H1 (cell line): Measurements from ENCODE around the gene KRT77. TPM values are rescaled to one million over a fixed set of nuclear protein-coding genes. Genes with fewer than 3 reads are reported as not detected.

ENCODE experiments used
- CTCF ChIA-PET: fragments of 300-600 bp; sonication (Branson Sonifier 250); formaldehyde crosslinking; loops from one replicate; lab custom pipeline; 2021; ENCODE audit not compliant: partially characterized antibody; lab: Charles Lee
- POLR2A ChIA-PET: fragments of 300-600 bp; sonication (Branson Sonifier 250); formaldehyde crosslinking; loops from one replicate; lab custom pipeline; 2021; ENCODE audit warnings: inconsistent platforms; ENCODE audit not compliant: partially characterized antibody; lab: Charles Lee
- DNase-seq, 2 experiments: peaks; one replicate each; pipeline versions ENCODE4 v3.0.0 to v3.0.0-alpha.2; 2010 to 2022; ENCODE audit warnings: low spot score in 2 of 2, low read depth in 1 of 2, mixed read lengths in 1 of 2
- FAIRE-seq: peaks from 2 replicates; lab custom pipeline; 2011; peaks lifted over from hg19 to GRCh38; lab: Jason Lieb, UNC
- H2AFZ ChIP-seq: 2 replicates; pipeline ENCODE4 v1.8.1; 2012; ENCODE audit warnings: low read length, inconsistent platforms
- H2AK5ac ChIP-seq: 2 replicates; pipeline ENCODE4 v1.6.1; 2013; ENCODE audit warnings: low read depth, low read length
- H2BK120ac ChIP-seq: replicated peaks from 2 replicates; pipeline ENCODE3; 2013; ENCODE audit warnings: low read depth, low read length, inconsistent platforms
- H2BK12ac ChIP-seq: 2 replicates; pipeline ENCODE4 v1.6.1; 2013; ENCODE audit warnings: low read depth, low read length
- H2BK15ac ChIP-seq: 2 replicates; pipeline ENCODE4 v1.6.1; 2013; ENCODE audit warnings: low read length
- H2BK20ac ChIP-seq: 2 replicates; pipeline ENCODE4 v1.6.1; 2013; ENCODE audit warnings: low read length
- H2BK5ac ChIP-seq: 2 replicates; pipeline ENCODE4 v1.6.1; 2013; ENCODE audit warnings: low read depth, low read length
- H3K14ac ChIP-seq: 2 replicates; pipeline ENCODE4 v1.6.1; 2013; ENCODE audit warnings: inconsistent platforms; ENCODE audit not compliant: insufficient read length
- H3K18ac ChIP-seq: 2 replicates; pipeline ENCODE4 v1.6.1; 2013; ENCODE audit warnings: low read length; ENCODE audit errors: extremely low read depth
- H3K23ac ChIP-seq: 2 replicates; pipeline ENCODE4 v1.6.1; 2013; ENCODE audit warnings: inconsistent platforms; ENCODE audit not compliant: insufficient read length
- H3K23me2 ChIP-seq: 2 replicates; pipeline ENCODE4 v1.6.1; 2013; ENCODE audit warnings: low read depth, low read length
- H3K27ac ChIP-seq: 2 replicates; pipeline ENCODE4 v1.6.1; 2011; ENCODE audit warnings: low read depth, low read length, inconsistent platforms
- H3K27me3 ChIP-seq, 4 experiments: replicated peaks in 1 of 4; 1 replicate in 1 of 4; 2 replicates in 3 of 4; pipeline versions ENCODE4 v1.6.1 to v1.8.1; 2011 to 2013; ENCODE audit warnings: low read length in 3 of 4, mild to moderate bottlenecking in 3 of 4, inconsistent platforms in 2 of 4, mixed read lengths in 2 of 4, moderate library complexity in 1 of 4; ENCODE audit not compliant: control insufficient read depth in 3 of 4, insufficient read depth in 3 of 4; ENCODE audit errors: extremely low read depth in 1 of 4
- H3K36me3 ChIP-seq, 4 experiments: 2 replicates each; pipeline versions ENCODE4 v1.6.1 to v1.8.1; 2011 to 2013; ENCODE audit warnings: mild to moderate bottlenecking in 4 of 4, low read length in 3 of 4, moderate library complexity in 2 of 4, control low read depth in 1 of 4, inconsistent platforms in 1 of 4; ENCODE audit not compliant: insufficient read depth in 4 of 4, control insufficient read depth in 2 of 4
- H3K4ac ChIP-seq: replicated peaks from 2 replicates; pipeline ENCODE3; 2013; ENCODE audit warnings: low read length, low read depth, mixed read lengths, inconsistent platforms; ENCODE audit not compliant: insufficient read length
- H3K4me1 ChIP-seq, 4 experiments: replicated peaks in 1 of 4; 1 replicate in 1 of 4; 2 replicates in 3 of 4; pipeline versions ENCODE4 v1.6.1 to v1.8.1; 2011 to 2013; ENCODE audit warnings: low read length in 3 of 4, inconsistent platforms in 2 of 4, mixed read lengths in 1 of 4; ENCODE audit not compliant: insufficient read depth in 4 of 4, control insufficient read depth in 3 of 4
- H3K4me2 ChIP-seq, 2 experiments: 2 replicates each; pipeline versions ENCODE4 v1.6.1 to v1.8.1; 2011 to 2013; ENCODE audit warnings: low read depth in 2 of 2, low read length in 2 of 2, control low read depth in 1 of 2, inconsistent platforms in 1 of 2, mild to moderate bottlenecking in 1 of 2; ENCODE audit not compliant: insufficient read depth in 1 of 2
- H3K4me3 ChIP-seq, 4 experiments: fragments of 200-600, 300-600 bp in 1 of 4; sonication (generic), shearing (Covaris generic), sonication (Bioruptor Twin) in 1 of 4; 2 replicates each; pipeline versions ENCODE4 v1.5.1 to v1.8.1; 2011 to 2016; ENCODE audit warnings: low read length in 4 of 4, low read depth in 3 of 4, control low read depth in 2 of 4, inconsistent platforms in 2 of 4, mild to moderate bottlenecking in 2 of 4, mixed read lengths in 1 of 4, moderate library complexity in 1 of 4; ENCODE audit not compliant: insufficient read depth in 2 of 4; ENCODE audit errors: extremely low read depth in 1 of 4
- H3K56ac ChIP-seq: replicated peaks from 2 replicates; pipeline ENCODE3; 2013; ENCODE audit warnings: low read depth, mild to moderate bottlenecking, mixed read lengths, low read length, inconsistent platforms; ENCODE audit not compliant: insufficient read length
- H3K79me1 ChIP-seq: 2 replicates; pipeline ENCODE4 v1.6.1; 2013; ENCODE audit warnings: low read depth, low read length, control low read depth
- H3K79me2 ChIP-seq, 2 experiments: 2 replicates each; pipeline versions ENCODE4 v1.6.1 to v1.8.1; 2012 to 2013; ENCODE audit warnings: low read length in 2 of 2, mild to moderate bottlenecking in 2 of 2, inconsistent platforms in 1 of 2; ENCODE audit not compliant: insufficient read depth in 2 of 2, control insufficient read depth in 1 of 2
- H3K9ac ChIP-seq, 4 experiments: replicated peaks in 1 of 4; 1 replicate in 1 of 4; 2 replicates in 3 of 4; pipeline versions ENCODE4 v1.6.1 to v1.8.1; 2011 to 2013; ENCODE audit warnings: low read depth in 3 of 4, low read length in 3 of 4, control low read depth in 2 of 4, mild to moderate bottlenecking in 2 of 4, moderate library complexity in 2 of 4, inconsistent platforms in 1 of 4; ENCODE audit errors: extremely low read depth in 1 of 4
- H3K9me3 ChIP-seq, 2 experiments: 2 replicates each; pipeline versions ENCODE4 v1.6.1 to v1.8.1; 2012 to 2013; ENCODE audit warnings: mild to moderate bottlenecking in 2 of 2, moderate library complexity in 2 of 2, control low read depth in 1 of 2, inconsistent platforms in 1 of 2, low read depth in 1 of 2, low read length in 1 of 2, mixed read lengths in 1 of 2; ENCODE audit not compliant: insufficient read depth in 2 of 2
- H4K20me1 ChIP-seq, 2 experiments: replicated peaks in 1 of 2; 2 replicates each; pipeline versions ENCODE3 to v1.8.1; 2011 to 2013; ENCODE audit warnings: inconsistent platforms in 2 of 2, low read length in 2 of 2, mild to moderate bottlenecking in 1 of 2; ENCODE audit not compliant: insufficient read depth in 2 of 2, control insufficient read depth in 1 of 2
- H4K5ac ChIP-seq: 2 replicates; pipeline ENCODE4 v1.6.1; 2013; ENCODE audit warnings: low read length, low read depth, mixed read lengths, inconsistent platforms; ENCODE audit not compliant: insufficient read length
- H4K8ac ChIP-seq: 2 replicates; pipeline ENCODE4 v1.8.0; 2013; ENCODE audit warnings: mild to moderate bottlenecking, moderate library complexity, low read length, inconsistent platforms; ENCODE audit not compliant: insufficient read depth; ENCODE audit errors: extremely low read depth
- H4K91ac ChIP-seq: replicated peaks from 2 replicates; pipeline ENCODE3; 2013; ENCODE audit warnings: low read length, mixed read lengths, inconsistent platforms; ENCODE audit not compliant: insufficient read length
- BACH1 ChIP-seq: IDR thresholded peaks from 2 replicates; pipeline ENCODE4 v1.6.1; 2012; ENCODE audit warnings: low read length, improper control_type of control experiment
- CEBPB ChIP-seq: IDR thresholded peaks from 2 replicates; pipeline ENCODE4 v1.6.1; 2012; ENCODE audit warnings: low read depth, low read length
- CHD1 ChIP-seq: IDR thresholded peaks from 2 replicates; pipeline ENCODE4 v1.6.1; 2012; ENCODE audit warnings: low read depth, low read length, improper control_type of control experiment
- CTBP2 ChIP-seq: IDR thresholded peaks from 2 replicates; pipeline ENCODE4 v1.7.0; 2011; ENCODE audit warnings: borderline replicate concordance, mild to moderate bottlenecking, moderate library complexity, mixed read lengths, low read length; ENCODE audit not compliant: insufficient read depth, insufficient read length
- EGR1 ChIP-seq: IDR thresholded peaks from 2 replicates; pipeline ENCODE4 v1.6.1; 2011; ENCODE audit warnings: low read depth, low read length, borderline replicate concordance
- EP300 ChIP-seq, 2 experiments: IDR thresholded peaks; 1 replicate in 1 of 2; 2 replicates in 1 of 2; pipeline ENCODE4 v1.6.1; 2011 to 2012; ENCODE audit warnings: low read depth in 2 of 2, low read length in 2 of 2, mild to moderate bottlenecking in 2 of 2, borderline replicate concordance in 1 of 2, inconsistent platforms in 1 of 2, moderate library complexity in 1 of 2
- JUN ChIP-seq: IDR thresholded peaks from 2 replicates; pipeline ENCODE4 v1.6.1; 2011; ENCODE audit warnings: low read depth, mild to moderate bottlenecking, improper control_type of control experiment, low read length
- NANOG ChIP-seq: IDR thresholded peaks from 2 replicates; pipeline ENCODE4 v1.6.1; 2011; ENCODE audit warnings: low read length, low read depth, mild to moderate bottlenecking, inconsistent platforms; ENCODE audit not compliant: insufficient read depth, poor library complexity, severe bottlenecking
- SAP30 ChIP-seq: fragments of 300-600 bp; sonication (generic); IDR thresholded peaks from 2 replicates; pipeline ENCODE4 v1.7.1; 2012; ENCODE audit warnings: low read length, moderate library complexity, mild to moderate bottlenecking, inconsistent platforms; ENCODE audit not compliant: insufficient read depth, insufficient replicate concordance
- SIN3A ChIP-seq, 2 experiments: IDR thresholded peaks in 1 of 2; conservative IDR thresholded peaks in 1 of 2; 2 replicates each; pipeline ENCODE4 v1.6.1; 2011 to 2012; ENCODE audit warnings: low read length in 2 of 2, improper control_type of control experiment in 1 of 2, low read depth in 1 of 2, mild to moderate bottlenecking in 1 of 2
- SIRT6 ChIP-seq: IDR thresholded peaks from one replicate; pipeline ENCODE4 v1.7.1; 2012; ENCODE audit warnings: low read length, inconsistent platforms
- SIX5 ChIP-seq: IDR thresholded peaks from 2 replicates; pipeline ENCODE4 v1.6.1; 2011; ENCODE audit warnings: mild to moderate bottlenecking, low read depth, low read length
- TAF1 ChIP-seq: IDR thresholded peaks from 2 replicates; pipeline ENCODE4 v1.6.1; 2011; ENCODE audit warnings: mild to moderate bottlenecking, low read depth, low read length
- TEAD4 ChIP-seq: IDR thresholded peaks from 2 replicates; pipeline ENCODE4 v1.6.1; 2012; ENCODE audit warnings: low read depth, low read length, inconsistent platforms, mixed read lengths
- WGBS, 2 experiments: shearing (Covaris generic) in 1 of 2; methylation state at CpG; one replicate each; pipeline versions ENCODE4 v1.1.6 to v1.1.7; 2013 to 2015; ENCODE audit warnings: low lambda C conversion rate in 2 of 2, mixed read lengths in 2 of 2, inconsistent platforms in 1 of 2, low coverage in 1 of 2, missing lambda C conversion rate in 1 of 2; ENCODE audit not compliant: insufficient replicate concordance in 2 of 2, insufficient coverage in 1 of 2, insufficient read length in 1 of 2; ENCODE audit errors: extremely low coverage in 1 of 2, missing lambda C conversion rate in 1 of 2; 5-methylcytosine and 5-hydroxymethylcytosine counted together
- polyA plus RNA-seq, 7 experiments: library from polyadenylated mRNA; depleted of rRNA in 3 of 7; stranded (reverse) in 5 of 7; unstranded in 2 of 7; fragments of >200 nt in 5 of 7; fragments of 200-250 nt in 2 of 7; gene quantifications; 1 replicate in 5 of 7; 2 replicates in 1 of 7; 4 replicates in 1 of 7; pipeline versions ENCODE4 v1.2.1 to v1.2.3, GENCODE V29; 2011 to 2013; ENCODE audit warnings: missing spikeins in 2 of 7, mixed read lengths in 2 of 7
- total RNA-seq: library from RNA; stranded (reverse); fragmentation: NEBNext Ultra II Directional; extraction: Animal tissue kit (Norgen Biotek cat#: 25700); gene quantifications from 2 replicates; pipeline ENCODE4 v1.2.1, GENCODE V29; 2021

The KRT77 gene
- total and polyA plus RNA-seq, 2 of the 8 experiments (the other 6 are each of a cell fraction or from before 2014, with no cell fraction given) = 0.02 TPM; not detected in 1

- no peaks in the 10 kb centered on the region; the same call in 1 of the 2 replicates for H3K79me1 ChIP-seq
- H3K4me3 ChIP-seq = no peak overlapping the region
- H2BK5ac ChIP-seq = no peak overlapping the region
- no peak for FAIRE-seq
- peaks cover 4% of the 10 kb centered on the region; the same call in 1 of the 2 replicates for H3K23me2 ChIP-seq
- H2BK12ac ChIP-seq = no peak overlapping the region
- ChIA-PET POLR2A (no interaction called here), CTCF (interaction anchor here (1.2 to 1.5 kb wide), 2 partner anchors 9 to 14 kb away, joined by 3 to 7 read pairs; no protein-coding TSS in a partner anchor)
- H2AK5ac ChIP-seq = no peak overlapping the region
- no peak overlapping the region for H4K91ac ChIP-seq
- H2BK20ac ChIP-seq = no peak overlapping the region
- H3K18ac ChIP-seq = no peak overlapping the region
- no peak overlapping the region for H3K27ac ChIP-seq
- H3K9me3 ChIP-seq = no peaks in the 10 kb centered on the region
- no peak overlapping the region for H3K9ac ChIP-seq
- H2AFZ ChIP-seq = no peak overlapping the region
- no peaks in the 10 kb centered on the region; a peak in 1 of 7 replicates for H3K27me3 ChIP-seq
- H2BK15ac ChIP-seq = no peak overlapping the region
- 78% methylated on average over 10 of the region's 12 CpGs; no CpG with 5 or more reads in 1 of the 2 experiments for WGBS, 2 experiments
- no peak overlapping the region for H3K56ac ChIP-seq
- H3K4ac ChIP-seq = no peak overlapping the region
- no peaks in the 10 kb centered on the region for H3K36me3 ChIP-seq
- no peak overlapping the region for H2BK120ac ChIP-seq
- H4K20me1 ChIP-seq = no peaks in the 10 kb centered on the region
- no peak overlapping the region for H4K5ac ChIP-seq
- no peaks in the 10 kb centered on the region for H3K79me2 ChIP-seq
- no peak overlapping the region for H4K8ac ChIP-seq
- H3K4me2 ChIP-seq = no peak overlapping the region
- no peak overlapping the region for H3K14ac ChIP-seq
- H3K4me1 ChIP-seq = no peaks in the 10 kb centered on the region; a peak in 1 of 7 replicates
- H3K23ac ChIP-seq = no peak overlapping the region
- DNase-seq = no peak
- TF ChIP-seq CHD1 (no peak), BACH1 (no peak), TAF1 (no peak), SAP30 (no peak), CEBPB (no peak), EP300 (IDR thresholded peaks at IDR 0.05; ENCODE audit: borderline replicate concordance in 1 of 2, low read depth in 2 of 2, low read length in 2 of 2) (no peak), EGR1 (no peak), SIN3A (conservative IDR thresholded peaks at IDR 0.05 in 1 of 2, IDR thresholded peaks at IDR 0.05 in 1 of 2; ENCODE audit: low read depth in 1 of 2, low read length in 2 of 2) (no peak), NANOG (no peak), TEAD4 (no peak), JUN (no peak), SIX5 (no peak), SIRT6 (no peak), CTBP2 (no peak)
Measured at GRCh38 chr12:52701281-52701680, 2.0 kb downstream of the KRT77 start.
